Posterior vena cava (tissue), 2 donors: Measurements from ENCODE around the gene ATRIP. TPM values are rescaled to one million over a fixed set of nuclear protein-coding genes. Genes with fewer than 3 reads are reported as not detected.

ENCODE experiments used
- DNase-seq: peaks from one replicate; pipeline ENCODE4 v3.0.0-alpha.2; 2020; ENCODE audit warnings: low spot score
- intact Hi-C, 2 donors: fragments of 100-400 bp; cut with DNase I; formaldehyde crosslinking; loops; one replicate each; pipeline versions ENCODE4 v1.14.1 to v1.14.2; 2022 to 2023
- total RNA-seq, 2 donors: library from RNA; stranded (reverse); fragmentation: NEBNext Ultra II Directional; extraction: Animal tissue kit (Norgen Biotek cat#: 25700); gene quantifications; one replicate each; pipeline ENCODE4 v1.2.1, GENCODE V29; 2021
- donor health status: DM: yes; HTN: yes; CAD: no.
- donor health status: DM: yes; HTN: yes; CAD: no.

The ATRIP gene
- total RNA-seq, 2 donors from 2014 or later = 6.2 to 6.3 TPM

- intact Hi-C loops = no loop called here
- peak; percentile 67 for DNase-seq
Measured at GRCh38 chr3:48432411-48433371, 13.8 kb upstream of the ATRIP start.

- intact Hi-C loops = no loop called here
- DNase-seq = peak; percentile 83
Measured at GRCh38 chr3:48433472-48434118, 12.9 kb upstream of the ATRIP start.

GRCh38 chr3:48434591-48435222 lies 11.8 kb upstream of the ATRIP start:
- intact Hi-C loops = loop anchor here (5.0 kb wide), 1 partner anchor 162 kb away; no protein-coding TSS in a partner anchor
- peak; percentile 78 for DNase-seq

GRCh38 chr3:48435223-48435595 lies 11.3 kb upstream of the ATRIP start:
- no peak for DNase-seq
- intact Hi-C loops = loop anchor here (5.0 kb wide), 1 partner anchor 163 kb away; no protein-coding TSS in a partner anchor

GRCh38 chr3:48435774-48436476 lies 10.6 kb upstream of the ATRIP start:
- intact Hi-C loops = loop anchor here (2.0 to 5.0 kb wide), 2 partner anchors 37 to 164 kb away; no protein-coding TSS in a partner anchor
- peak; percentile 95 for DNase-seq

- peak; percentile 65 for DNase-seq
- intact Hi-C loops = loop anchor here (2.0 to 5.0 kb wide), 2 partner anchors 38 to 164 kb away; no protein-coding TSS in a partner anchor
Measured at GRCh38 chr3:48436477-48436787, 10.1 kb upstream of the ATRIP start.

GRCh38 chr3:48436855-48437254 lies 9.7 kb upstream of the ATRIP start:
- intact Hi-C loops = loop anchor here (2.0 to 5.0 kb wide), 2 partner anchors 38 to 165 kb away; no protein-coding TSS in a partner anchor
- DNase-seq = peak; percentile 47

- intact Hi-C loops = loop anchor here (2.0 to 5.0 kb wide), 2 partner anchors 39 to 166 kb away; no protein-coding TSS in a partner anchor
- peak; percentile 3 for DNase-seq
Measured at GRCh38 chr3:48437812-48438211, 8.7 kb upstream of the ATRIP start.

- intact Hi-C loops = loop anchor here (5.0 kb wide), 1 partner anchor 168 kb away; no protein-coding TSS in a partner anchor
Measured at GRCh38 chr3:48439820-48440589, 6.5 kb upstream of the ATRIP start, which contains the start of the genes CCDC51 and TMA7. TSS of gene CCDC51 (minus strand) at chr3:48440119. CDS start at chr3:48435128, 4,991 bp downstream. TSS of gene TMA7 (plus strand) at chr3:48440257. CDS start at chr3:48440297, 40 bp downstream.

GRCh38 chr3:48440590-48440958 lies 6.0 kb upstream of the ATRIP start:
- intact Hi-C loops = no loop called here

More at GRCh38 chr3:48439820-48440589, 6.5 kb upstream of the ATRIP start, which contains the start of the genes CCDC51 and TMA7:
- DNase-seq = peak; percentile 99

GRCh38 chr3:48441940-48442339 lies 4.6 kb upstream of the ATRIP start:
- peak; percentile 4 for DNase-seq
- intact Hi-C loops = no loop called here

More at GRCh38 chr3:48440590-48440958, 6.0 kb upstream of the ATRIP start:
- peak; percentile 74 for DNase-seq

- peak; percentile 3 for DNase-seq
- intact Hi-C loops = loop anchor here in 1 of 2 donors (5.0 kb wide), 1 partner anchor 107 kb away; no protein-coding TSS in a partner anchor
Measured at GRCh38 chr3:48445277-48445882, 1.2 kb upstream of the ATRIP start.

- intact Hi-C loops = loop anchor here in 1 of 2 donors (5.0 kb wide), 1 partner anchor 106 kb away; no protein-coding TSS in a partner anchor
- peak; percentile 15 for DNase-seq
Measured at GRCh38 chr3:48446043-48446424, 503 bp upstream of the ATRIP start.

- intact Hi-C loops = no loop called here
Measured at GRCh38 chr3:48451270-48451669, 4.7 kb downstream of the ATRIP start.

GRCh38 chr3:48456456-48456855 lies 9.9 kb downstream of the ATRIP start:
- no peak for DNase-seq
- intact Hi-C loops = no loop called here

More at GRCh38 chr3:48451270-48451669, 4.7 kb downstream of the ATRIP start:
- no peak for DNase-seq

- intact Hi-C loops = no loop called here
- DNase-seq = no peak
Measured at GRCh38 chr3:48459331-48459730, 12.8 kb downstream of the ATRIP start.
